Measurements from ENCODE around the gene SCO2. TPM values are rescaled to one million over a fixed set of nuclear protein-coding genes. Genes with fewer than 3 reads are reported as not detected.

SCO2 gene
- total and polyA plus RNA-seq, 2 of the 13 experiments (the other 11 are each of a cell fraction or from before 2014, with no cell fraction given): 0.32 to 3.7 TPM

GRCh38 chr22:50488006-50488677 is 37.3 kb downstream of the SCO2 start (continued):
- TF ChIP-seq ZNF318 (CRISPR knock-in tag; IDR thresholded peaks at IDR 0.05) (no peak), HDAC2 (CRISPR knock-in tag; IDR thresholded peaks at IDR 0.05) (no peak), JUN (CRISPR knock-in tag; IDR thresholded peaks at IDR 0.05) (no peak), KLF13 (CRISPR knock-in tag; IDR thresholded peaks at IDR 0.05) (no peak)

Measured in HepG2 (cell line).